Aortic smooth muscle cell (primary cell): ENCODE measurements around the gene TRMT112. TPM values are rescaled to one million over a fixed set of nuclear protein-coding genes. Genes with fewer than 3 reads are reported as not detected.

Experiments used
- total RNA-seq: library from RNA; depleted of rRNA; stranded (reverse); fragments of >200 nt; gene quantifications from 2 replicates; pipeline ENCODE4 v1.2.3, GENCODE V29; 2014

Gene TRMT112
- total RNA-seq: 197 and 232 TPM in 2 replicates

DNA sequence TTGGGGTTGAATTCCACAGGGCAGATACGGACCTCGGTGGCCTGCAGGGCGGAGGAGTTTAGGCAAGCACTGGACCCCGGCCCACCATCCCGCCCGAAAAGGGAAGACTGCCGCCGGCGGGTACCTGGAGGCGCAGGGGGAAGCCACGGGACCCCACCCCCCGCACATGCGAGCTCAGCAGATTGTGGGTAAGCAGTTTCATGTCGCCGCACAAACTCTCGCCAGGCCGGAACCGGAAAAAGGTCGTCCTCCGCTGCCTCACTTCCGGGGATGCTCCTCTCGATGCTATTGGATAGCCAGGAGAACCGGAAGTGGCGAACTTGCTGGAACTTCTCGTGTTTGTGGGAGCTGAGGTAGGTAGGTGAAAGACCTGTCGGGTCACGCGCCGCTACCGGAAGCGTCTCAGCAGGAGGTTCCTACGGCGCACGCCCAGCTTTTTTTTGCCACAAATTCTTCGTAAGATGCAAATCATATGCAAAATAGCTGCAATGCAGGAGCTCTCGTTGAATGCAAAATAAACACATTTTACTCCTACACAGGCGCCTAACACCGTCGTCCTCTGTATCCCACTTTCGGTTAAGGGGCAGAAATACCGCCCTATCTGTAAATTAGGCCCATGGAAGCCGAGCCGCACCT, at the start of gene TRMT112:
Gene TRMT112, minus strand, starts transcription at position 235 of the 636 bp plus-strand sequence. Its CDS starts 33 bp downstream, at position 202.

DNA sequence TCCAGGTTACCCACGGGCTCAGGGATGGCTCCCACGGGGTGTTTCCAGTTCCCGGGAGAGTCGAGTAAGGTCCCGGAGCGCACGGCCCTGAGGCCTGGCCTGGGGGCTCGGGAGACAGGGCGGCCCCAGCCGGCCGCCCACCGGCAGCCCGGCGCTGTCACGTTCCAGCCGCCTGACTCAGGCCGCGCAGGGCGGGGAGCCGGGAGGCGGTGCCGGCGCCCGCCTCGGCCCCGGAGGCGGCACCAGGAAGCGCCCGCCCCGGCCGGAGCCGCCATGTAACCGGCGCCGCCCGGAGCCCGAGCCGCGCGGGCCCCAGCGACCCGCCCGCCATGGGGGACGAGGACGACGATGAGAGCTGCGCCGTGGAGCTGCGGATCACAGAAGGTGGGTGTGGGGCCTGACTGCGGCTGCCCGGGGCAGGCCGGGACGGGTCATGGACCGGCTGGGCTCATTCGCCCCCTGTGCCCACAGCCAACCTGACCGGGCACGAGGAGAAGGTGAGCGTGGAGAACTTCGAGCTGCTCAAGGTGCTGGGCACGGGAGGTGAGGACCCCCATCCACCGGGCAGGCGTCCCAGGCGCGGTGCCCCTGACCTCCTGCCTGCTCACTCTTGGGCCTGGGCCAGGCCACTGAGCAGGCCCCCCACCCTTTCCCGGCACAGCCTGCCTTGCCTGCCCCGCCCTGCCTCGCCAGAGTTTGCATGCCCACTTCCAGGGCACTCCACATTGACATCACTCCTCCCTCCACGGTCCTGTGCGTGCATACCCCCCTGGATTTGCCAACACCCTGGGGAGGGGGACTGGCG, 41.8 kb upstream of the TRMT112 start, which contains the start of gene RPS6KA4:
Gene RPS6KA4, plus strand, starts transcription at position 256 of the 805 bp plus-strand sequence. Its CDS starts 74 bp downstream, at position 330.

DNA sequence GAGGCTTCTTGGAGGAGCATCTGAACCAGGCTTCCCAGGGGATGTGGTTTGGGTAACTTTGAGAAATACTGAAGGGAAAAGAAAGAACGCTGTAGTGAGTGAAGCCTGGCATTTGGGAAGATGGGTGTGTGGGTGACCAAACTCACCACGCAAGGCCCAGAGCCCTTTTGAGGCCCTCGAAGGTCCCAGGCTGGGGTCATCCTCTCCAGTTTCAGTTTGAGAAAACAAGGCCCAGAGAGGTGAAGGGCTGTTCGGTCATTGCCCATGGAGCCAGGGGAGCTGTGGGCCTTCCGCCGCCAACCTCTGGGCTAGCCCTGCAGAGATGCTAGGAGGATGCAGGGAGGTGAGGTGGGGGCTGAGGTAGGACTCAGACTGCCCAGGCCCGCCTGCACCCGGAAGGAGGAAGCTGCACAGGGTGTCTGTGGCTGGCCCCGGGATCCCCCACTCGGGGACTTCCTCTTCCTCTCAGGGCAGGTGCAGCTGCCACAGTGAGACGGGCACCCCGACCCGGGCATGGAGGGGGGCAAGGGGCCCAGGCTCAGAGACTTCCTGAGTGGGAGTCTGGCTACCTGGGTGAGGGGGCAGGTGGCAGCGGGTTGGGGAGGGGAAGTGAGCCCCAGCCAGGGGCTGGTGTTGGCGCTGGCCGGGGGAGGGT, 22.5 kb upstream of the TRMT112 start, which contains the start of gene CCDC88B:
Gene CCDC88B, plus strand, starts transcription at position 451 of the 655 bp plus-strand sequence. Its CDS starts 63 bp downstream, at position 514.

DNA sequence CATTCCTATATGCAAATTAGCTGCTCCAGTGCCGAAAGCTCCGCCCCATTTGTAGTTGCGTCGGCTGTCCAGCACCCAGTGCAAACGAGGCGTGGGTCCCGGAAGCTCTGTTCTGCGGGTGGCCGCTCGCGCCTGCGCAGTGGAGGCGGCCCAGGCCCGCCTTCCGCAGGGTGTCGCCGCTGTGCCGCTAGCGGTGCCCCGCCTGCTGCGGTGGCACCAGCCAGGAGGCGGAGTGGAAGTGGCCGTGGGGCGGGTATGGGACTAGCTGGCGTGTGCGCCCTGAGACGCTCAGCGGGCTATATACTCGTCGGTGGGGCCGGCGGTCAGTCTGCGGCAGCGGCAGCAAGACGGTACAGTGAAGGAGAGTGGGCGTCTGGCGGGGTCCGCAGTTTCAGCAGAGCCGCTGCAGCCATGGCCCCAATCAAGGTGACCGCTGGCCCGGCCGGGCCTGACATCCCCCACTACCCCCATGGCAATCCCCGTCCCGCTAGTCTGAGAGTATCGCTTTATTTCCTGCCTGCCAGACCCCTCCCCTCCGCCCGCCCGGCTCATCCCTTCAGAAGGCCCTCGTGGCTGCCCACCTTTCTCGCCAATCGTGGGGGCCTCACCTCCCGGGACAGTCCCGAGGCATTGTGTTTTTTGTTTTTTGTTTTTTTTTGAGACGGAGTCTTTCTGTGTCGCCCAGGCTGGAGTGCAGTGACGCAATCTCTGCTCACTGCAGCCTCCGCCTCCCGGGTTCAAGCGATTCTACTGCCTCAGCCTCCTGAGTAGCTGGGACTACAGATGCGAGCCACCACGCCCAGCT, 804 bp upstream of the TRMT112 start, which contains the start of gene PRDX5:
Gene PRDX5, plus strand, starts transcription at position 161 of the 805 bp plus-strand sequence. Its CDS starts 95 bp downstream, at position 256.

DNA sequence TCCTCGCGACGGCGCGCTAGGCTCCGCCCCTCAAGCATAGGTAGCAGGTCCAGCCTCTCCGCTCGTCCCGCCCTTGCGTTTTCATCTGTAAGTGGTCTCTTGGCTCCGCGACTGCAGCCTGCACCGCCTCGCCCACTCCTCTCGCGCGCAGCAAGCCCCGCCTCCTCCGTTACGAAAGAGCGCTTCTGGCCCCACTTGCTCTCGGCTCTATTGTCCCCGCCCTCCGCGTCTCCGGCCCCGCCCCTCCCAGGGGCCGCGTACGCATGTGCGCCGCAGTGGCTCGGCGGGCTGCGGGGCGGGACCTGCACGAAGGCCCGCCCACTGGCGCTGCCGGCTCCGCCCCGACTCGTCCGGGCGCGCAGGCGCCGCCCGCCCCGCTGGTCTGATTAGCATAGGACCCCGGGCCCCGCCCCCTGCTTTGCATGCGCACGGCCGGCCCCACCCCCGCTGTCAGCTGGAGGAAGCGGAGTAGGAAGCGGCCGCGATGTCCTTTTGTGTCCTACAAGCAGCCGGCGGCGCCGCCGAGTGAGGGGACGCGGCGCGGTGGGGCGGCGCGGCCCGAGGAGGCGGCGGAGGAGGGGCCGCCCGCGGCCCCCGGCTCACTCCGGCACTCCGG, 12.2 kb downstream of the TRMT112 start, which contains the start of gene ESRRA:
Gene ESRRA, plus strand, starts transcription at position 450 of the 616 bp plus-strand sequence. CDS start 1,656 bp downstream, outside the sequence.

DNA sequence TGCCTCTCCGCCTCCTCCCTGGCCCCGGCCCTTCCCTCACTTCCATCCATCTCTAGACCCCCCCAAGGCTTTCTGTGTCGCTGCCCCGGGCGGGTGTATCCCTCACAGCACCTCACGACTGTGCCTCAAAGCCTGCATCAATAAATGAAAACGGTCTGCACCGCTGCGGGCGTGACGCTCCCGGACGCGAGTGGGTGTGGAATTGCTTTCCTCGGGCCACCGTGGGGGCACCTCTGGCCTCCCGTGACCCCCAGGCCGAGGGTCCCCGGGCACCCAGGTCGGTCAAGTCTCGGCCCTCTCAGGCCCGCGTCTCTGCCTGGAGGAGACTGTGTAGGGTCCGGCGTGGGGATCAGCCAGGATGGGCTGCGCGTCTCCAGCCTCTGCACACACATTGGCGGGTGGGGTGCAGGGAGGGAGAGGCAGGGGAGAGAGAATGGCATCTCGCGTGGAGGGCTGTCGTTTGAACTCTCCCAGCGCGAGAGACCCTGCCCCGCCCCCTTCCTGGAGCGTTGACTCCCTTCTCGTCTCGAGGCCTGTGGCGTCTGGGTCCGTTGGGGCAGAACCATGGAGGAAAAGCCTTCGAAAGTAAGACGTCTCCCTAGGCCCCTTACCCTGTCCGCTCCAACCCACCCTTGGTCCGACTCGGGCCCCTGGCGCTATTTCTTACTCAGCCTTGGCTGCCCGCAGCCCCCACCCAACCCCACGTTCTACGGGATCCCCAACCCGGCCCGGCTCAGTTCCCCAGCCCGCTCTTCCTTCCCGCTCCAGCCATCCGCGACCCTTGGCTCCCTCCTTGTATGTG, 17.3 kb downstream of the TRMT112 start, which contains the start of gene CATSPERZ:
Gene CATSPERZ, plus strand, starts transcription at position 512 of the 802 bp plus-strand sequence. Its CDS starts 53 bp downstream, at position 565.

DNA sequence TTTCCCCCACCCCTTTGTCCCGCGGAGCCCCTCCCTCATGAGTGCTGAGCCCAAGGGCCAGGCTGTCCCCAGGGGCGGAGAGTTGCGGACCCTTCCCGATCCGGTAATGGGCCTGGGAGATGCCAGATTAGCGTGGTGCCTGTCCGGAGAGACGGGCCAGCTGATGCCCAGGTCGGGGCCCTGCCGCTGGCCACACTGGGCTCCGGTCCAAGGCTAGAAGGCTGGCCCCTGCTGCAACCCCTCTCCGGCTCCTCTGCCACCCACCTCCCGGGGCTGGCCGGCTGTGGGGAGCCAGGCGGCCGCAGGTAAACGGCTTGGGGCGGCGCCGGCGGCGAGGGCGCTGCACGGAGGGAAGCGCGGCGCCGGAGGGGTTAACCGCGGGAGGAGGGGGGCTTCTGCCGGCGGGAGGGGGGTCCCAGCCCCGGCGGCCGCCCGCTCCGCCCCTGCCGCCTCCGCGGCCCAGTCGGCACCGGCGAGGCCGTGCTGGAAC, 26.1 kb downstream of the TRMT112 start, which contains the start of gene KCNK4:
Gene KCNK4, plus strand, starts transcription at position 41 of the 490 bp plus-strand sequence. CDS start 1,717 bp downstream, outside the sequence.

DNA sequence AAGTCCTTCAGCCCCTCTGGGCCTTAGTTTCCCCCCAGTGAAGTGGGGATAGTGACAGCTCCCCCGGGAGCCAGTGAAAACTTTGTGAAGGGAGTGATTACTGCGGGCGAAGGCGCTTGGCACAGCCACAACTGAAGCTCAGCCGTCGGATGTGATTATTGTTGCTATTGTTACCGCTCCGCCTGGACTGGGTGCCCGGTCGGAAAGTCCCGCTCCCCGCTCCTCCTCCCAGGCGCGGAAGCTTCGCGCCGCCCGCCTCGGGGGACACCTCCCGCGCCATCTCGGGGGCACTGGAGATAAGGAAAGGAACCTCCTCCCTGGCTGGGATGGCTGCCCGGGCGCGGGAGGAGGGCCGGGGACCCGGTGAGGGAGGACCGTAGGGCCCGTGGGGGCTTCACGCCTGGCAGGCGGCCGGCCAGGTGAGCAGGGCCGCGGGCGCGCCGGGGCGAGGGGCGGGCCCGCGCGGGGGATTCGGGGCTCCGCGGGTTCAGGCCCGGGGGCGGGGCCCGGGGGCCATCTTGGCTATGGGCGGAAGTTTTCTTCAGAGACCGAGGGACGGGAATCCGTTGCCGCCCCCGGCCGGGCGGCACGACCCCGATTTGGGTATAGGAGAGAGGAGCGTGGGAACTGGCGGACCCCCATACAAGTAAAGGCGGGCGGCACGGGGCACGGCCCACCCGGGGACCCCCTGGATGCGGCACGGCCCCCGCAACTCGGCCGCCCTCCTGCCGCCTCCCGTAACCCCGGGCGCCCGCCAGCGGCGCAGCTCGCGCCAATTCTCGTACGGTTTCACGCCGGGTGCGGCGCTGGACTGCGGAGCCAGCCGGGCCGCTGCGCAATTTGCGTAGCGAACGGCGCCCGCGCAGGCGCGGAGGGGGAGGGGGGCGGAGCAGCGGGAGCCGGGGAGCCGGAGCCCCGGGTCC, 32.1 kb downstream of the TRMT112 start, which contains the start of gene GPR137:
Gene GPR137, plus strand, starts transcription at position 887 of the 923 bp plus-strand sequence. CDS start 677 bp downstream, outside the sequence.

DNA sequence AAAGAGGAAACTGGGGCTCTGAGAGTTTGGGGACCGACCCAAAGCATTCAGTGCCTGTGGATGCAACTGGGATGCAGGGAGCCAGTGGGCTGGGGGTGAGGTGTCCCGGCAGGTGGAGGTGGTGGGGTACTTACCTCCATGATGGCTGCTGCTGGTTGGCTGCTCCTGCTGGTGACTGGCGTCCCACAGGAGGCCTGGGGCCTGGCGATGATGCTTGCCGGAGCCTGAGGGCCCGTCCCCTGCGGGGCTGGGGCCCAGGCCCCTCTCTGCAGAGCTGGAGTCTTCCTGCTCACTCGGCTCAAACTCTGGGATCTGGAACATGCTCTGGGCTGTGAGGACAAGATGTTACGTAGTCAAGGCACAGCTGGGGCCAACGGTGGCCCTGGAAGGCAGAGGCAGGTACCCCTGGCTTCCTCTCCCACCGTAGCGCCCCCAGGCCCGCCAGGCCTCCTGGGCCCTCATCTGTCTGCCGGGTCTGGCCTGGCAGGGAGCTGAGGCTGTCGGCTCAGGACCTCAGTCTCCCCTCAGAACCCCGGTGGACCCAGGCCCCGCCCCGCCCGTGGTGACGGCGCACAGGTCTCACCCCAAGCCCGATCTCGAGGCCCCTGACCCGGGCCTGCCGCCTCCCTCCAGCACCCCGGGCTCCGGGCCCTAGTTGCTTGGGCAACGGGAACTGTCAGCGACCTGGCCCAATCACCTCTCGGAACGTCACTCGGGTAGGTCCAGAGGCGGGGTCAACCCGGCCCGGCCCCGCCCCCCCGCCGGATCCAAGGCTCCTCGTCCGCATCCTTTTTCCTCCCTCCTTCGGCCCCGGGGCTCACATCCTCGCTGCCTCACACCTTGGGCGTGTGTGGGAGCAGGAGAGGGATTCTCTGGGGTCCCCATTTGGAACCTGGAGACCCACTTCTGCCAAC, 33.1 kb downstream of the TRMT112 start, which contains the start of gene BAD:
Gene BAD, minus strand, starts transcription at position 618 of the 914 bp plus-strand sequence. Its CDS starts 297 bp downstream, at position 321.

Other genes with a start within 250 kb of the TRMT112 start
- gene MACROD1, start 151.4 kb downstream of the TRMT112 start, total RNA-seq: 15.5 and 19.3 TPM in 2 replicates
- 98.2 and 140 TPM in 2 replicates for gene STIP1, start 131.4 kb downstream of the TRMT112 start, total RNA-seq
- gene FERMT3, start 110.8 kb downstream of the TRMT112 start, total RNA-seq: 50.9 and 96.3 TPM in 2 replicates
- gene TRPT1, start 91.4 kb downstream of the TRMT112 start, total RNA-seq: 32.1 and 36.1 TPM in 2 replicates
- gene NUDT22, start 91.3 kb downstream of the TRMT112 start, total RNA-seq: 51.7 and 61.8 TPM in 2 replicates
- gene DNAJC4, start 87.0 kb downstream of the TRMT112 start, total RNA-seq: 9.0 and 10.4 TPM in 2 replicates
- 24.6 and 39.0 TPM in 2 replicates for gene VEGFB, start 83.0 kb downstream of the TRMT112 start, total RNA-seq
- gene FKBP2, start 76.5 kb downstream of the TRMT112 start, total RNA-seq: 92.3 and 132 TPM in 2 replicates
- 336 and 439 TPM in 2 replicates for gene PPP1R14B, start 70.6 kb downstream of the TRMT112 start, total RNA-seq
- 53.6 and 68.6 TPM in 2 replicates for gene PLCB3, start 66.0 kb downstream of the TRMT112 start, total RNA-seq
- 65.1 and 72.4 TPM in 2 replicates for gene BAD, start 32.9 kb downstream of the TRMT112 start, total RNA-seq
- gene GPR137, start 31.7 kb downstream of the TRMT112 start, total RNA-seq: 6.3 and 7.6 TPM in 2 replicates
- not detected in 2 replicates for gene KCNK4, start 26.3 kb downstream of the TRMT112 start, total RNA-seq
- gene CATSPERZ, start 17.2 kb downstream of the TRMT112 start, total RNA-seq: 0.50 and 0.66 TPM in 2 replicates
- 32.7 and 40.6 TPM in 2 replicates for gene ESRRA, start 12.0 kb downstream of the TRMT112 start, total RNA-seq
- gene PRDX5, start 562 bp upstream of the TRMT112 start, total RNA-seq: 260 and 296 TPM in 2 replicates
- 4.3 and 4.5 TPM in 2 replicates for gene CCDC88B, start 22.6 kb upstream of the TRMT112 start, total RNA-seq
- gene RPS6KA4, start 41.6 kb upstream of the TRMT112 start, total RNA-seq: 46.5 and 53.1 TPM in 2 replicates
- not detected in 2 replicates for gene SLC22A11, start 238.4 kb upstream of the TRMT112 start, total RNA-seq